ENCODE results near the gene PTK6.

PTK6 gene

GRCh38 chr20:63529180-63529860 lies 7.9 kb downstream of the PTK6 start:
- POLR2A ChIA-PET: no interaction called here
- DNase-seq (ENCODE audit: extremely low spot score): no peak
- CTCF ChIA-PET: no interaction called here

GRCh38 chr20:63527184-63527583 lies 10.0 kb downstream of the PTK6 start:
- TF ChIP-seq PKNOX1 (IDR thresholded peaks at IDR 0.05) (no peak), HDGF (IDR thresholded peaks at IDR 0.05; ENCODE audit: borderline replicate concordance) (no peak), NFRKB (IDR thresholded peaks at IDR 0.05) (no peak), FOXM1 (IDR thresholded peaks at IDR 0.05; ENCODE audit: borderline replicate concordance) (no peak), LEF1 (IDR thresholded peaks at IDR 0.05; ENCODE audit: borderline replicate concordance) (no peak), SUZ12 (IDR thresholded peaks at IDR 0.05) (no peak), FOXK2 (IDR thresholded peaks at IDR 0.05) (no peak)
- CTCF ChIA-PET: no interaction called here
- POLR2A ChIA-PET: no interaction called here
- DNase-seq (ENCODE audit: extremely low spot score): no peak

More at GRCh38 chr20:63529180-63529860, 7.9 kb downstream of the PTK6 start:
- TF ChIP-seq HDGF (IDR thresholded peaks at IDR 0.05; ENCODE audit: borderline replicate concordance) (no peak), PKNOX1 (IDR thresholded peaks at IDR 0.05) (no peak), FOXA1 (IDR thresholded peaks at IDR 0.05) (no peak), CTBP1 (IDR thresholded peaks at IDR 0.05; ENCODE audit: borderline replicate concordance) (no peak), SUZ12 (IDR thresholded peaks at IDR 0.05) (no peak), TARDBP (IDR thresholded peaks at IDR 0.05) (no peak)

- ChIA-PET POLR2A (no interaction called here), CTCF (no interaction called here)
- TF ChIP-seq FOXK2 (IDR thresholded peaks at IDR 0.05) (no peak), CTBP1 (IDR thresholded peaks at IDR 0.05; ENCODE audit: borderline replicate concordance) (no peak), NFRKB (IDR thresholded peaks at IDR 0.05) (no peak), SUZ12 (IDR thresholded peaks at IDR 0.05) (no peak), FOXM1 (IDR thresholded peaks at IDR 0.05; ENCODE audit: borderline replicate concordance) (no peak), ZNF384 (IDR thresholded peaks at IDR 0.05) (no peak), ELF4 (IDR thresholded peaks at IDR 0.05) (no peak), PKNOX1 (IDR thresholded peaks at IDR 0.05) (no peak), HDGF (IDR thresholded peaks at IDR 0.05; ENCODE audit: borderline replicate concordance) (no peak), FOXA1 (IDR thresholded peaks at IDR 0.05) (no peak), L3MBTL2 (conservative IDR thresholded peaks at IDR 0.05) (no peak), SP1 (IDR thresholded peaks at IDR 0.05) (no peak), ARNT (IDR thresholded peaks at IDR 0.05) (no peak), LEF1 (IDR thresholded peaks at IDR 0.05; ENCODE audit: borderline replicate concordance) (no peak), BHLHE40 (IDR thresholded peaks at IDR 0.05; ENCODE audit: borderline replicate concordance) (no peak), TARDBP (IDR thresholded peaks at IDR 0.05) (no peak)
- DNase-seq (ENCODE audit: extremely low spot score): no peak
Observed at GRCh38 chr20:63525971-63526370, 11.2 kb downstream of the PTK6 start.

- TF ChIP-seq NFRKB (IDR thresholded peaks at IDR 0.05) (no peak), ARNT (IDR thresholded peaks at IDR 0.05) (no peak), SUZ12 (IDR thresholded peaks at IDR 0.05) (no peak), PKNOX1 (IDR thresholded peaks at IDR 0.05) (no peak), FOXM1 (IDR thresholded peaks at IDR 0.05; ENCODE audit: borderline replicate concordance) (no peak), ELF4 (IDR thresholded peaks at IDR 0.05) (no peak), BHLHE40 (IDR thresholded peaks at IDR 0.05; ENCODE audit: borderline replicate concordance) (no peak), SP1 (IDR thresholded peaks at IDR 0.05) (no peak), L3MBTL2 (conservative IDR thresholded peaks at IDR 0.05) (no peak), LEF1 (IDR thresholded peaks at IDR 0.05; ENCODE audit: borderline replicate concordance) (no peak), TARDBP (IDR thresholded peaks at IDR 0.05) (no peak)
- no peak for DNase-seq (ENCODE audit: extremely low spot score)
- ChIA-PET CTCF (no interaction called here), POLR2A (no interaction called here)
Observed at GRCh38 chr20:63525185-63525584, 12.0 kb downstream of the PTK6 start.

- no peak for DNase-seq (ENCODE audit: extremely low spot score)
- POLR2A ChIA-PET: interaction anchor here (0.8 to 3.0 kb wide), 6 partner anchors 13 to 104 kb away, joined by 3 to 26 read pairs (median 3); partner anchors contain the start of genes GMEB2 and HELZ2
- CTCF ChIA-PET: no interaction called here
- TF ChIP-seq SUZ12 (IDR thresholded peaks at IDR 0.05) (no peak), LEF1 (IDR thresholded peaks at IDR 0.05; ENCODE audit: borderline replicate concordance) (no peak), HDGF (IDR thresholded peaks at IDR 0.05; ENCODE audit: borderline replicate concordance) (no peak), BHLHE40 (IDR thresholded peaks at IDR 0.05; ENCODE audit: borderline replicate concordance) (no peak), FOXM1 (IDR thresholded peaks at IDR 0.05; ENCODE audit: borderline replicate concordance) (no peak), NFRKB (IDR thresholded peaks at IDR 0.05) (no peak), L3MBTL2 (conservative IDR thresholded peaks at IDR 0.05) (no peak), PKNOX1 (IDR thresholded peaks at IDR 0.05) (no peak), ARNT (IDR thresholded peaks at IDR 0.05) (no peak), FOXA1 (IDR thresholded peaks at IDR 0.05) (no peak), FOXK2 (IDR thresholded peaks at IDR 0.05) (no peak), ELF4 (IDR thresholded peaks at IDR 0.05) (no peak), CTBP1 (IDR thresholded peaks at IDR 0.05; ENCODE audit: borderline replicate concordance) (no peak), SP1 (IDR thresholded peaks at IDR 0.05) (no peak)
Observed at GRCh38 chr20:63522981-63523611, 14.1 kb downstream of the PTK6 start.
